Ovary (tissue), 9 donors: Measurements from ENCODE around the gene GNA12. TPM values are rescaled to one million over a fixed set of nuclear protein-coding genes. Genes with fewer than 3 reads are reported as not detected.

Source experiments
- DNase-seq, 5 donors: peaks; one replicate each; pipeline ENCODE4 v3.0.0-alpha.2; 2019 to 2020
- H3K27ac ChIP-seq, 2 donors: fragments of 200-600 bp; one replicate each; pipeline versions ENCODE4 v1.5.1 to v1.8.0; 2019 to 2022
- H3K27me3 ChIP-seq: fragments of 200-600 bp; one replicate; pipeline ENCODE4 v1.8.0; 2022
- H3K36me3 ChIP-seq: fragments of 200-600 bp; sonication (generic); one replicate; pipeline ENCODE4 v1.5.1; 2019
- H3K4me1 ChIP-seq: one replicate; pipeline ENCODE4 v1.8.1; 2013; ENCODE audit warnings: mild to moderate bottlenecking, moderate library complexity; ENCODE audit not compliant: insufficient read depth
- H3K4me3 ChIP-seq: fragments of 200-600 bp; sonication (generic); one replicate; pipeline ENCODE4 v1.5.1; 2017
- H3K9me3 ChIP-seq, 2 donors: fragments of 200-600 bp in 1 of 2; sonication (generic) in 1 of 2; one replicate each; pipeline versions ENCODE4 v1.5.1 to v1.8.1; 2013 to 2019; ENCODE audit warnings: mild to moderate bottlenecking in 1 of 2, moderate library complexity in 1 of 2
- CTCF ChIP-seq, 3 donors: fragments of 450-650 bp in 2 of 3; fragments of 200-600 bp in 1 of 3; IDR thresholded peaks; one replicate each; pipeline versions ENCODE4 v1.5.1 to v1.8.0; 2016 to 2022; ENCODE audit warnings: antibody characterized with exemption in 3 of 3, mild to moderate bottlenecking in 1 of 3
- EP300 ChIP-seq: sonication (generic); formaldehyde crosslinking; IDR thresholded peaks from one replicate; pipeline ENCODE4 v1.6.1; 2017; ENCODE audit warnings: antibody characterized with exemption
- POLR2A ChIP-seq: fragments of 450-650 bp; IDR thresholded peaks from one replicate; pipeline ENCODE4 v1.6.1; 2017; ENCODE audit warnings: antibody characterized with exemption, mild to moderate bottlenecking, moderate library complexity
- WGBS, 3 donors: extraction: QIAGEN DNeasy Blood & Tissue Kit in 1 of 3; methylation state at CpG; one replicate each; pipeline versions ENCODE4 v1.1.5 to v1.1.7; 2013 to 2017; 5-methylcytosine and 5-hydroxymethylcytosine counted together
- intact Hi-C, 4 donors: fragments of 100-400 bp; cut with DNase I; formaldehyde crosslinking; loops; one replicate each; pipeline versions ENCODE4 v1.11.0 to v1.15.1; 2022 to 2023
- polyA plus RNA-seq, 2 donors: library from polyadenylated mRNA; stranded (reverse); fragments of 200-250 nt in 1 of 2; fragments of 350-450 nt in 1 of 2; fragmentation: Illumina TruSeq in 1 of 2; extraction: RNeasy Lipid Tissue Mini Kit (QIAGEN cat#74804) in 1 of 2; gene quantifications; one replicate each; pipeline ENCODE4 v1.2.3, GENCODE V29; 2013 to 2014
- total RNA-seq, 7 donors: library from RNA; depleted of rRNA in 2 of 7; stranded (reverse); fragments of >200 nt in 2 of 7; fragmentation: NEBNext Ultra II Directional in 3 of 7; extraction: Animal tissue kit (Norgen Biotek cat#: 25700) in 3 of 7; gene quantifications; one replicate each; pipeline versions ENCODE4 v1.1.0 to v1.2.4, GENCODE V29; 2016 to 2023
- donor health status: DM: no; HTN: no; CAD: no; lungs with moderate emphysema.
- donor health status: DM: no; HTN: no; CAD: no.
- donor health status: Bipolar disorder and iron deficiency.
- donor health status: DM: yes; HTN: yes; CAD: no.
- donor health status: DM: no; HTN: no; CAD: no.
- donor health status: DM: yes; HTN: yes; CAD: no.

The GNA12 gene
- total and polyA plus RNA-seq, 9 donors = 13.4 to 94.4 (median 65.5) TPM

DNA sequence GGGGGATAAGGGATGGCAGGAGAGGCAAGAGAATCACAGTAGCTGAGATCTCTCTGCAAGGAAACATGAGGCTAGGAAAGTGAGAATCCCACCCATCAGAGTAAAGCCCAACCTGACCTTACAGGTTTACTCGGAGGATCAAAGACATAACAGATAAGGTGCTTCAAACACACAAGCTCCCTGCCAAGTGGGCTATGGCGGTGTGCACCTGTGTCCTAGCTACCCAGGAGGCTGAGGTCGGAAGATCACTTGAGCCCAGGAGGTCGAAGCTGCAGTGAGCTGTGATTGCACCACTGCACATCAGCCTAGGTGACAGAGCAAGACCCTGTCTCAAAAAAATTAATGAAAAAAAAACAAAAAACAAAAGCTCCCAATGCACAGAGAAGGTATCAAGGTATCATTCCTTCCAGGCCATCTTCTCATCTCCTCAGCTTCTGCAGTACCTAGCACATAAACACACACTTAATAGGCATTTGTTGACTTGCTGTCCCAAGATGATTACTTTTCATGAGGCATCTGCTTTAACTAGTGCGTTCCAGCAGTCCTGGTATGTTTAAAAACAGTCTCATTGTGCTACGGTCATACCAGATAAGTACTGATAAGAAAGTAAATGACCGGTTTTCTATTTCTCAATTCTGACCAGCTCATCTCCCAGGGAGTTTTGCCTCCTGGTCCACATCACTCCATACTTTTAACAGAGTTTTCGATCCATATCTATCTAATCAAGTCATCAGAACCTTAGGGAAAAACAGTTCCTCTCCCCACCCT lies 13.3 kb downstream of the GNA12 start:
- intact Hi-C loops = no loop called here
- H3K9me3 ChIP-seq = no peaks in the 10 kb centered on the region
- H3K27me3 ChIP-seq = no peaks in the 10 kb centered on the region
- 59 to 66% (median 60%) methylated on average over 8 of the region's 8 CpGs for WGBS, 3 donors
- H3K4me3 ChIP-seq = no peak overlapping the region
- DNase-seq = no peak
- H3K27ac ChIP-seq = no peak overlapping the region
- H3K4me1 ChIP-seq = peaks cover 12% of the 10 kb centered on the region
- H3K36me3 ChIP-seq = no peaks in the 10 kb centered on the region
- TF ChIP-seq EP300 = no peak
- no peak for TF ChIP-seq POLR2A
- no peak for TF ChIP-seq CTCF (IDR thresholded peaks at IDR 0.05)

GRCh38 chr7:2829040-2829439 lies 15.1 kb downstream of the GNA12 start:
- no peak for DNase-seq
- intact Hi-C loops = no loop called here
- Histone ChIP-seq H3K36me3 (no peaks in the 10 kb centered on the region), H3K27ac (no peak overlapping the region), H3K9me3 (no peaks in the 10 kb centered on the region), H3K4me1 (peaks cover 22% of the 10 kb centered on the region), H3K27me3 (no peaks in the 10 kb centered on the region), H3K4me3 (no peak overlapping the region)
- TF ChIP-seq POLR2A (no peak), CTCF (IDR thresholded peaks at IDR 0.05) (no peak), EP300 (no peak)
- 70 to 78% (median 76%) methylated on average over 5 of the region's 5 CpGs for WGBS, 3 donors

GRCh38 chr7:2826771-2827170 lies 17.3 kb downstream of the GNA12 start:
- H3K36me3 ChIP-seq = no peaks in the 10 kb centered on the region
- no peak overlapping the region for H3K4me3 ChIP-seq
- TF ChIP-seq POLR2A (no peak), EP300 (no peak), CTCF (IDR thresholded peaks at IDR 0.05) (no peak)
- H3K27me3 ChIP-seq = no peaks in the 10 kb centered on the region
- H3K27ac ChIP-seq = no peak overlapping the region
- intact Hi-C loops = no loop called here
- no peak for DNase-seq
- 93 to 95% (median 93%) methylated on average over 2 of the region's 2 CpGs for WGBS, 3 donors
- H3K9me3 ChIP-seq = no peaks in the 10 kb centered on the region
- H3K4me1 ChIP-seq = peaks cover 24% of the 10 kb centered on the region

GRCh38 chr7:2825559-2826227 lies 18.4 kb downstream of the GNA12 start:
- intact Hi-C loops = no loop called here
- Histone ChIP-seq H3K27ac (peak overlapping the region in 1 of 2 donors; percentile 72), H3K27me3 (no peaks in the 10 kb centered on the region), H3K36me3 (no peaks in the 10 kb centered on the region), H3K9me3 (no peaks in the 10 kb centered on the region), H3K4me1 (peaks cover 31% of the 10 kb centered on the region), H3K4me3 (no peak overlapping the region)
- TF ChIP-seq POLR2A (no peak), EP300 (no peak)
- DNase-seq = no peak
- WGBS, 3 donors = 38 to 51% (median 39%) methylated on average over 20 of the region's 20 CpGs
